H9 (cell line): ENCODE results near the gene RBM42. TPM values are rescaled to one million over a fixed set of nuclear protein-coding genes. Genes with fewer than 3 reads are reported as not detected.

Experiments used
- DNase-seq: peaks from one replicate; pipeline ENCODE4 v3.0.0-alpha.2; 2017
- H2AFZ ChIP-seq: one replicate; pipeline ENCODE4 v1.6.1; 2013; ENCODE audit warnings: mild to moderate bottlenecking, low read length, control low read depth, moderate library complexity
- H2AK5ac ChIP-seq: 2 replicates; pipeline ENCODE4 v1.6.1; 2013; ENCODE audit warnings: low read length, control low read depth, mixed read lengths; ENCODE audit not compliant: insufficient read length
- H2BK120ac ChIP-seq: one replicate; pipeline ENCODE4 v1.6.1; 2013; ENCODE audit warnings: low read depth, mild to moderate bottlenecking, low read length, control low read depth, inconsistent platforms; ENCODE audit not compliant: poor library complexity, severe bottlenecking
- H2BK12ac ChIP-seq: 2 replicates; pipeline ENCODE4 v1.6.1; 2013; ENCODE audit warnings: low read length, control low read depth, mixed read lengths, low read depth; ENCODE audit not compliant: insufficient read length
- H2BK15ac ChIP-seq: 2 replicates; pipeline ENCODE4 v1.6.1; 2013; ENCODE audit warnings: low read depth, low read length, control low read depth
- H2BK20ac ChIP-seq: one replicate; pipeline ENCODE4 v1.6.1; 2013; ENCODE audit warnings: low read depth, mild to moderate bottlenecking, low read length, control low read depth, inconsistent platforms; ENCODE audit not compliant: poor library complexity, severe bottlenecking
- H2BK5ac ChIP-seq: 2 replicates; pipeline ENCODE4 v1.6.1; 2013; ENCODE audit warnings: low read length, control low read depth, mixed read lengths; ENCODE audit not compliant: insufficient read length
- H3K14ac ChIP-seq: 2 replicates; pipeline ENCODE4 v1.6.1; 2013; ENCODE audit warnings: low read length, control low read depth; ENCODE audit not compliant: insufficient read depth
- H3K18ac ChIP-seq: 2 replicates; pipeline ENCODE4 v1.6.1; 2013; ENCODE audit warnings: low read depth, mild to moderate bottlenecking, mixed read lengths, low read length, control low read depth; ENCODE audit not compliant: insufficient read length
- H3K23ac ChIP-seq: 2 replicates; pipeline ENCODE4 v1.6.1; 2013; ENCODE audit warnings: low read length, control low read depth, mixed read lengths, low read depth; ENCODE audit not compliant: insufficient read length
- H3K23me2 ChIP-seq: 2 replicates; pipeline ENCODE4 v1.6.1; 2013; ENCODE audit warnings: low read depth, mild to moderate bottlenecking, mixed read lengths, low read length, control low read depth; ENCODE audit not compliant: insufficient read length, poor library complexity, severe bottlenecking
- H3K27ac ChIP-seq: 2 replicates; pipeline ENCODE4 v1.5.1; 2013; ENCODE audit warnings: low read length, control low read depth, mixed read lengths, low read depth; ENCODE audit not compliant: insufficient read length
- H3K27me3 ChIP-seq: 2 replicates; pipeline ENCODE4 v1.6.1; 2013; ENCODE audit warnings: low read length, control low read depth, inconsistent platforms; ENCODE audit not compliant: insufficient read depth
- H3K4ac ChIP-seq: 2 replicates; pipeline ENCODE4 v1.6.1; 2013; ENCODE audit warnings: low read depth, mild to moderate bottlenecking, control low read depth, inconsistent platforms, low read length, moderate library complexity
- H3K4me1 ChIP-seq: 2 replicates; pipeline ENCODE4 v1.6.1; 2013; ENCODE audit warnings: low read length, control low read depth, inconsistent platforms; ENCODE audit not compliant: insufficient read depth
- H3K4me2 ChIP-seq: 2 replicates; pipeline ENCODE4 v1.6.1; 2013; ENCODE audit warnings: low read length, control low read depth, mixed read lengths; ENCODE audit not compliant: insufficient read length, insufficient read depth
- H3K56ac ChIP-seq: 2 replicates; pipeline ENCODE4 v1.6.1; 2013; ENCODE audit warnings: low read depth, mild to moderate bottlenecking, mixed read lengths, low read length, control low read depth; ENCODE audit not compliant: insufficient read length
- H3K79me1 ChIP-seq: 2 replicates; pipeline ENCODE4 v1.6.1; 2013; ENCODE audit warnings: low read depth, mild to moderate bottlenecking, moderate library complexity, low read length, control low read depth, inconsistent platforms; ENCODE audit not compliant: insufficient read depth, poor library complexity, severe bottlenecking
- H3K79me2 ChIP-seq: 2 replicates; pipeline ENCODE4 v1.6.1; 2013; ENCODE audit warnings: low read length, control low read depth, inconsistent platforms; ENCODE audit not compliant: insufficient read depth
- H3K9ac ChIP-seq: 2 replicates; pipeline ENCODE4 v1.6.1; 2013; ENCODE audit warnings: low read length, control low read depth, mixed read lengths; ENCODE audit not compliant: insufficient read length; ENCODE audit errors: extremely low read depth
- H3K9me3 ChIP-seq: one replicate; pipeline ENCODE4 v1.6.1; 2013; ENCODE audit warnings: low read depth, low read length, inconsistent platforms; ENCODE audit not compliant: control insufficient read depth
- H3T11ph ChIP-seq: one replicate; pipeline ENCODE4 v1.6.1; 2013; ENCODE audit warnings: mild to moderate bottlenecking, low read length, control low read depth, inconsistent platforms
- H4K20me1 ChIP-seq: one replicate; pipeline ENCODE4 v1.6.1; 2013; ENCODE audit not compliant: control insufficient read depth, insufficient read length, insufficient read depth
- H4K5ac ChIP-seq: 2 replicates; pipeline ENCODE4 v1.6.1; 2013; ENCODE audit warnings: low read depth, mild to moderate bottlenecking, mixed read lengths, low read length, control low read depth; ENCODE audit not compliant: insufficient read length
- H4K8ac ChIP-seq: replicated peaks from 2 replicates; pipeline ENCODE4 v1.6.1; 2013; ENCODE audit warnings: low read length, control low read depth, mixed read lengths, low read depth; ENCODE audit not compliant: insufficient read length
- H4K91ac ChIP-seq: 2 replicates; pipeline ENCODE4 v1.6.1; 2013; ENCODE audit warnings: low read depth, mild to moderate bottlenecking, moderate library complexity, mixed read lengths, low read length, control low read depth; ENCODE audit not compliant: insufficient read length
- H3K27ac Mint-ChIP-seq, 3 experiments: 2 replicates in 2 of 3; 3 replicates in 1 of 3; pipeline ENCODE4 v1.8.0; 2020 to 2021; ENCODE audit warnings: mixed read lengths in 3 of 3, mild to moderate bottlenecking in 1 of 3, moderate library complexity in 1 of 3
- H3K27me3 Mint-ChIP-seq: 2 replicates; pipeline ENCODE4 v1.8.0; 2021; ENCODE audit warnings: low read depth, mild to moderate bottlenecking, moderate library complexity, mixed read lengths
- H3K36me3 Mint-ChIP-seq, 3 experiments: 2 replicates in 2 of 3; 3 replicates in 1 of 3; pipeline ENCODE4 v1.8.0; 2020 to 2021; ENCODE audit warnings: low read depth in 3 of 3, mixed read lengths in 3 of 3; ENCODE audit not compliant: insufficient read depth in 1 of 3
- H3K4me1 Mint-ChIP-seq, 2 experiments: 2 replicates each; pipeline ENCODE4 v1.8.0; 2020; ENCODE audit warnings: mixed read lengths in 2 of 2
- H3K4me3 Mint-ChIP-seq, 2 experiments: 2 replicates in 1 of 2; 3 replicates in 1 of 2; pipeline ENCODE4 v1.8.0; 2020 to 2021; ENCODE audit warnings: mild to moderate bottlenecking in 2 of 2, mixed read lengths in 2 of 2, moderate library complexity in 1 of 2
- H3K9me3 Mint-ChIP-seq, 2 experiments: 2 replicates in 1 of 2; 3 replicates in 1 of 2; pipeline ENCODE4 v1.8.0; 2020; ENCODE audit warnings: mild to moderate bottlenecking in 2 of 2, mixed read lengths in 2 of 2, moderate library complexity in 1 of 2
- CTCF ChIP-seq: fragments of 200-600 bp; sonication (generic); conservative IDR thresholded peaks from 3 replicates; pipeline ENCODE4 v1.8.0; 2021; ENCODE audit warnings: antibody characterized with exemption, mild to moderate bottlenecking
- WGBS: extraction: QIAGEN DNeasy Blood & Tissue Kit; methylation state at CpG from one replicate; pipeline ENCODE4 v1.1.7; 2013; ENCODE audit warnings: missing lambda C conversion rate, low lambda C conversion rate, mixed read lengths; ENCODE audit not compliant: insufficient read length; ENCODE audit errors: extremely low coverage; 5-methylcytosine and 5-hydroxymethylcytosine counted together
- total RNA-seq: library from RNA; stranded (reverse); gene quantifications from 2 replicates; pipeline ENCODE4 v1.2.1, GENCODE V29; 2021

RBM42 gene
- total RNA-seq, 1 experiment from 2014 or later = 83.3 TPM

- H2BK120ac ChIP-seq = no peak within 1 kb of the TSS
- no peak within 1 kb of the TSS for H4K5ac ChIP-seq
- no peaks in the 10 kb centered on the region for H4K20me1 ChIP-seq
- H3K14ac ChIP-seq = no peak within 1 kb of the TSS
- peak; percentile 89 for DNase-seq
- peaks cover 34 to 42% of the 10 kb centered on the region in 2 experiments for H3K4me1 Mint-ChIP-seq
- no peak within 1 kb of the TSS for H2BK12ac ChIP-seq
- WGBS = no CpG with 5 or more reads among the region's 28 CpGs
- H3K23me2 ChIP-seq = peaks cover 15% of the 10 kb centered on the region
- H2BK15ac ChIP-seq = no peak within 1 kb of the TSS
- TF ChIP-seq CTCF = no peak
- no peak within 1 kb of the TSS for H3K23ac ChIP-seq
- H2AK5ac ChIP-seq = no peak within 1 kb of the TSS
- no peak within 1 kb of the TSS for H3T11ph ChIP-seq
- H3K4me2 ChIP-seq = peak within 1 kb of the TSS; percentile 22
- H3K4ac ChIP-seq = peak within 1 kb of the TSS; percentile 18; the same call in 1 of the 2 replicates
- H4K8ac ChIP-seq = no peak within 1 kb of the TSS
- peak within 1 kb of the TSS; percentile 78 for H2BK20ac ChIP-seq
- H3K18ac ChIP-seq = peak within 1 kb of the TSS; percentile 46
- H3K79me2 ChIP-seq = no peaks in the 10 kb centered on the region
- H3K27me3 ChIP-seq = no peaks in the 10 kb centered on the region; the same call in 1 of the 2 replicates
- peak within 1 kb of the TSS; percentile 66 to 91 for H3K4me3 Mint-ChIP-seq
- H3K36me3 Mint-ChIP-seq = peaks cover 4 to 15% (median 13%) of the 10 kb centered on the region in 3 experiments; a peak in 6 of 7 replicates
- no peak within 1 kb of the TSS for H3K9ac ChIP-seq
- no peak within 1 kb of the TSS for H2AFZ ChIP-seq
- H3K4me1 ChIP-seq = peaks cover 10% of the 10 kb centered on the region; the same call in 1 of the 2 replicates
- H3K9me3 ChIP-seq = no peaks in the 10 kb centered on the region
- no peak within 1 kb of the TSS for H4K91ac ChIP-seq
- no peaks in the 10 kb centered on the region for H3K79me1 ChIP-seq
- H2BK5ac ChIP-seq = no peak within 1 kb of the TSS
- no peaks in the 10 kb centered on the region; a peak in 1 of 5 replicates for H3K9me3 Mint-ChIP-seq
- peaks cover 20% of the 10 kb centered on the region for H3K27me3 Mint-ChIP-seq
- H3K27ac Mint-ChIP-seq = peak within 1 kb of the TSS in 2 of 3 experiments; percentile 22 to 86; a peak in 3 of 7 replicates
- H3K27ac ChIP-seq = no peak within 1 kb of the TSS
- H3K56ac ChIP-seq = no peak within 1 kb of the TSS
Observed at GRCh38 chr19:35641515-35642151, 12.8 kb downstream of the RBM42 start, which contains the start of gene ETV2. TSS of gene ETV2 (plus strand) at chr19:35641745. CDS start at chr19:35642461, 716 bp downstream.
